ENCODE data around the gene EIF4H.

- TF ChIP-seq, protein P1, sequence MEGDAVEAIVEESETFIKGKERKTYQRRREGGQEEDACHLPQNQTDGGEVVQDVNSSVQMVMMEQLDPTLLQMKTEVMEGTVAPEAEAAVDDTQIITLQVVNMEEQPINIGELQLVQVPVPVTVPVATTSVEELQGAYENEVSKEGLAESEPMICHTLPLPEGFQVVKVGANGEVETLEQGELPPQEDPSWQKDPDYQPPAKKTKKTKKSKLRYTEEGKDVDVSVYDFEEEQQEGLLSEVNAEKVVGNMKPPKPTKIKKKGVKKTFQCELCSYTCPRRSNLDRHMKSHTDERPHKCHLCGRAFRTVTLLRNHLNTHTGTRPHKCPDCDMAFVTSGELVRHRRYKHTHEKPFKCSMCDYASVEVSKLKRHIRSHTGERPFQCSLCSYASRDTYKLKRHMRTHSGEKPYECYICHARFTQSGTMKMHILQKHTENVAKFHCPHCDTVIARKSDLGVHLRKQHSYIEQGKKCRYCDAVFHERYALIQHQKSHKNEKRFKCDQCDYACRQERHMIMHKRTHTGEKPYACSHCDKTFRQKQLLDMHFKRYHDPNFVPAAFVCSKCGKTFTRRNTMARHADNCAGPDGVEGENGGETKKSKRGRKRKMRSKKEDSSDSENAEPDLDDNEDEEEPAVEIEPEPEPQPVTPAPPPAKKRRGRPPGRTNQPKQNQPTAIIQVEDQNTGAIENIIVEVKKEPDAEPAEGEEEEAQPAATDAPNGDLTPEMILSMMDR (IDR thresholded peaks at IDR 0.05), result no peak
- no peak for TF ChIP-seq EP300 (IDR thresholded peaks at IDR 0.05)
- TF ChIP-seq POLR2A (IDR thresholded peaks at IDR 0.05; ENCODE audit: low read length), result no peak
- TF ChIP-seq, protein P2, sequence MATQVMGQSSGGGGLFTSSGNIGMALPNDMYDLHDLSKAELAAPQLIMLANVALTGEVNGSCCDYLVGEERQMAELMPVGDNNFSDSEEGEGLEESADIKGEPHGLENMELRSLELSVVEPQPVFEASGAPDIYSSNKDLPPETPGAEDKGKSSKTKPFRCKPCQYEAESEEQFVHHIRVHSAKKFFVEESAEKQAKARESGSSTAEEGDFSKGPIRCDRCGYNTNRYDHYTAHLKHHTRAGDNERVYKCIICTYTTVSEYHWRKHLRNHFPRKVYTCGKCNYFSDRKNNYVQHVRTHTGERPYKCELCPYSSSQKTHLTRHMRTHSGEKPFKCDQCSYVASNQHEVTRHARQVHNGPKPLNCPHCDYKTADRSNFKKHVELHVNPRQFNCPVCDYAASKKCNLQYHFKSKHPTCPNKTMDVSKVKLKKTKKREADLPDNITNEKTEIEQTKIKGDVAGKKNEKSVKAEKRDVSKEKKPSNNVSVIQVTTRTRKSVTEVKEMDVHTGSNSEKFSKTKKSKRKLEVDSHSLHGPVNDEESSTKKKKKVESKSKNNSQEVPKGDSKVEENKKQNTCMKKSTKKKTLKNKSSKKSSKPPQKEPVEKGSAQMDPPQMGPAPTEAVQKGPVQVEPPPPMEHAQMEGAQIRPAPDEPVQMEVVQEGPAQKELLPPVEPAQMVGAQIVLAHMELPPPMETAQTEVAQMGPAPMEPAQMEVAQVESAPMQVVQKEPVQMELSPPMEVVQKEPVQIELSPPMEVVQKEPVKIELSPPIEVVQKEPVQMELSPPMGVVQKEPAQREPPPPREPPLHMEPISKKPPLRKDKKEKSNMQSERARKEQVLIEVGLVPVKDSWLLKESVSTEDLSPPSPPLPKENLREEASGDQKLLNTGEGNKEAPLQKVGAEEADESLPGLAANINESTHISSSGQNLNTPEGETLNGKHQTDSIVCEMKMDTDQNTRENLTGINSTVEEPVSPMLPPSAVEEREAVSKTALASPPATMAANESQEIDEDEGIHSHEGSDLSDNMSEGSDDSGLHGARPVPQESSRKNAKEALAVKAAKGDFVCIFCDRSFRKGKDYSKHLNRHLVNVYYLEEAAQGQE (IDR thresholded peaks at IDR 0.05), result no peak
- no peak for TF ChIP-seq ESRRA (IDR thresholded peaks at IDR 0.05; ENCODE audit: borderline replicate concordance, low read length)
- no peak for TF ChIP-seq PBX3 (IDR thresholded peaks at IDR 0.05)
- TF ChIP-seq CEBPB (IDR thresholded peaks at IDR 0.05), result no peak
- no peak for TF ChIP-seq HDAC2 (IDR thresholded peaks at IDR 0.05)
- no peak for TF ChIP-seq RARB (CRISPR knock-in tag; IDR thresholded peaks at IDR 0.05)
- TF ChIP-seq JUN (IDR thresholded peaks at IDR 0.05), result no peak
- no peak for TF ChIP-seq MYC (IDR thresholded peaks at IDR 0.05; ENCODE audit: borderline replicate concordance, low read length)
- no peak for TF ChIP-seq ZFP36 (IDR thresholded peaks at IDR 0.05; ENCODE audit: borderline replicate concordance, partially characterized antibody)
- TF ChIP-seq JUNB (IDR thresholded peaks at IDR 0.05), result no peak
- TF ChIP-seq MAZ (IDR thresholded peaks at IDR 0.05; ENCODE audit: borderline replicate concordance, low read depth, low read length), result no peak
These were observed 13.9 kb downstream of the EIF4H start for GRCh38 chr7:74187915-74188675.
